ENCODE measurements around the gene SPTB.

Gene SPTB

GRCh38 chr14:64889352-64889751, 9.6 kb upstream of the SPTB start:
- in situ Hi-C loops (cut with HindIII; ENCODE audit: low sequenced_read_pairs): no loop called here

GRCh38 chr14:64885559-64885958, 5.9 kb upstream of the SPTB start:
- in situ Hi-C loops (cut with HindIII; ENCODE audit: low sequenced_read_pairs): no loop called here

GRCh38 chr14:64880221-64881121, 764 bp upstream of the SPTB start:
- in situ Hi-C loops (cut with HindIII; ENCODE audit: low sequenced_read_pairs): no loop called here

- in situ Hi-C loops (cut with HindIII; ENCODE audit: low sequenced_read_pairs): no loop called here
Observed at GRCh38 chr14:64878837-64879634, 671 bp downstream of the SPTB start.

GRCh38 chr14:64877846-64878245, 1.9 kb downstream of the SPTB start:
- in situ Hi-C loops (cut with HindIII; ENCODE audit: low sequenced_read_pairs): no loop called here

GRCh38 chr14:64875350-64875749, 4.4 kb downstream of the SPTB start:
- in situ Hi-C loops (cut with HindIII; ENCODE audit: low sequenced_read_pairs): no loop called here

GRCh38 chr14:64873506-64874219, 6.0 kb downstream of the SPTB start:
- in situ Hi-C loops (cut with HindIII; ENCODE audit: low sequenced_read_pairs): no loop called here

- in situ Hi-C loops (cut with HindIII; ENCODE audit: low sequenced_read_pairs): no loop called here
Observed at GRCh38 chr14:64871344-64871743, 8.4 kb downstream of the SPTB start.

GRCh38 chr14:64870160-64870559, 9.5 kb downstream of the SPTB start:
- in situ Hi-C loops (cut with HindIII; ENCODE audit: low sequenced_read_pairs): no loop called here

- in situ Hi-C loops (cut with HindIII; ENCODE audit: low sequenced_read_pairs): no loop called here
Observed at GRCh38 chr14:64868841-64869240, 10.9 kb downstream of the SPTB start.

- in situ Hi-C loops (cut with HindIII; ENCODE audit: low sequenced_read_pairs): no loop called here
Observed at GRCh38 chr14:64868379-64868778, 11.3 kb downstream of the SPTB start.

- in situ Hi-C loops (cut with HindIII; ENCODE audit: low sequenced_read_pairs): no loop called here
Observed at GRCh38 chr14:64867182-64867581, 12.5 kb downstream of the SPTB start.

- in situ Hi-C loops (cut with HindIII; ENCODE audit: low sequenced_read_pairs): no loop called here
Observed at GRCh38 chr14:64865992-64866391, 13.7 kb downstream of the SPTB start.

GRCh38 chr14:64865109-64865508, 14.6 kb downstream of the SPTB start:
- in situ Hi-C loops (cut with HindIII; ENCODE audit: low sequenced_read_pairs): no loop called here

GRCh38 chr14:64864258-64864657, 15.4 kb downstream of the SPTB start:
- in situ Hi-C loops (cut with HindIII; ENCODE audit: low sequenced_read_pairs): no loop called here

GRCh38 chr14:64861916-64862315, 17.8 kb downstream of the SPTB start:
- in situ Hi-C loops (cut with HindIII; ENCODE audit: low sequenced_read_pairs): no loop called here

GRCh38 chr14:64860039-64860438, 19.7 kb downstream of the SPTB start:
- in situ Hi-C loops (cut with HindIII; ENCODE audit: low sequenced_read_pairs): no loop called here

- in situ Hi-C loops (cut with HindIII; ENCODE audit: low sequenced_read_pairs): no loop called here
Observed at GRCh38 chr14:64857979-64858744, 21.5 kb downstream of the SPTB start.

GRCh38 chr14:64856529-64857445, 22.9 kb downstream of the SPTB start:
- in situ Hi-C loops (cut with HindIII; ENCODE audit: low sequenced_read_pairs): no loop called here

Measured in endothelial cell of hepatic sinusoid (primary cell).